Measurements from ENCODE around the gene CLCA1.

DNA sequence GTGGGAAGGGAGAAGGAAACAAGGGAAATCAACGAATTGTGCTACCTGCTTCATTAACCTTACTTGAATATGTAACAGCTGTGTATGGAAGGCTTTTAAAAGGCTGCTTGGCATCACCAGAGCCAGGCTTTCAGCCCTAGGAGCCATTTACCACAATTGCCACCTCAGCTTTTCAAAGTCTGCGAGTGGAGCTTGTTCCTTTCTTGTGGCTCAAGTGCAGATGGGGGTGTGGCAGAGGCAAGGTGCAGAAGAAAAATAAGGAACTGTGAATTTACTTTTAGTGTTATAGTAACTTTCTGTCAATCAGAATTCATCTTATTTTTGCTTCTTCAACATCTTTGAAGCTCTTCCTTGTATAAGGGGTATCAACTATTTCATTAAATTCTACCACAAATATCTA is 27.1 kb upstream of the CLCA1 start:
- TF ChIP-seq, protein P1, sequence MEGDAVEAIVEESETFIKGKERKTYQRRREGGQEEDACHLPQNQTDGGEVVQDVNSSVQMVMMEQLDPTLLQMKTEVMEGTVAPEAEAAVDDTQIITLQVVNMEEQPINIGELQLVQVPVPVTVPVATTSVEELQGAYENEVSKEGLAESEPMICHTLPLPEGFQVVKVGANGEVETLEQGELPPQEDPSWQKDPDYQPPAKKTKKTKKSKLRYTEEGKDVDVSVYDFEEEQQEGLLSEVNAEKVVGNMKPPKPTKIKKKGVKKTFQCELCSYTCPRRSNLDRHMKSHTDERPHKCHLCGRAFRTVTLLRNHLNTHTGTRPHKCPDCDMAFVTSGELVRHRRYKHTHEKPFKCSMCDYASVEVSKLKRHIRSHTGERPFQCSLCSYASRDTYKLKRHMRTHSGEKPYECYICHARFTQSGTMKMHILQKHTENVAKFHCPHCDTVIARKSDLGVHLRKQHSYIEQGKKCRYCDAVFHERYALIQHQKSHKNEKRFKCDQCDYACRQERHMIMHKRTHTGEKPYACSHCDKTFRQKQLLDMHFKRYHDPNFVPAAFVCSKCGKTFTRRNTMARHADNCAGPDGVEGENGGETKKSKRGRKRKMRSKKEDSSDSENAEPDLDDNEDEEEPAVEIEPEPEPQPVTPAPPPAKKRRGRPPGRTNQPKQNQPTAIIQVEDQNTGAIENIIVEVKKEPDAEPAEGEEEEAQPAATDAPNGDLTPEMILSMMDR (IDR thresholded peaks at IDR 0.05) = no peak
- no peak for TF ChIP-seq POLR2A (IDR thresholded peaks at IDR 0.05)
- no peak for TF ChIP-seq EP300 (IDR thresholded peaks at IDR 0.05)

All from ovary (tissue), 3 donors.